Measurements from ENCODE around the gene OPCML. TPM values are rescaled to one million over a fixed set of nuclear protein-coding genes. Genes with fewer than 3 reads are reported as not detected.

Gene OPCML
- polyA plus RNA-seq, 1 donor from 2014 or later = 11.6 TPM

- Histone ChIP-seq H2AFZ (ENCODE audit: low read depth, low read length) (no peak overlapping the region), H4K20me1 (ENCODE audit: insufficient read depth) (no peaks in the 10 kb centered on the region), H3K79me2 (replicated peaks; ENCODE audit: insufficient read depth, low read length) (no peaks in the 10 kb centered on the region), H3F3A (ENCODE audit: insufficient read depth, low read length, poor library complexity, severe bottlenecking) (no peaks in the 10 kb centered on the region), H3K4me2 (ENCODE audit: low read length) (no peak overlapping the region), H3K27ac (ENCODE audit: low read length) (no peak overlapping the region), H3K36me3 (ENCODE audit: insufficient read depth, low read length) (no peaks in the 10 kb centered on the region), H3K9me2 (ENCODE audit: insufficient read depth, low read length) (no peaks in the 10 kb centered on the region), H3K9ac (ENCODE audit: low read length) (no peak overlapping the region), H3K27me3 (ENCODE audit: insufficient read depth, low read depth, low read length) (no peaks in the 10 kb centered on the region), H3K4me3 (ENCODE audit: low read length) (no peak overlapping the region), H3K9me3 (ENCODE audit: low read length) (no peaks in the 10 kb centered on the region)
- TF ChIP-seq EP300 (conservative IDR thresholded peaks at IDR 0.05; ENCODE audit: poor library complexity, severe bottlenecking) = no peak
Measured at GRCh38 chr11:132838627-132839026, 693.7 kb downstream of the OPCML start.

- peak overlapping the region; percentile 49 for H3K4me3 ChIP-seq (ENCODE audit: low read length)
- no peaks in the 10 kb centered on the region for H3K36me3 ChIP-seq (ENCODE audit: insufficient read depth, low read length)
- H3F3A ChIP-seq (ENCODE audit: insufficient read depth, low read length, poor library complexity, severe bottlenecking) = peaks cover 4% of the 10 kb centered on the region
- no peaks in the 10 kb centered on the region for H3K79me2 ChIP-seq (replicated peaks; ENCODE audit: insufficient read depth, low read length)
- H3K9me3 ChIP-seq (ENCODE audit: low read length) = no peaks in the 10 kb centered on the region
- H2AFZ ChIP-seq (ENCODE audit: low read depth, low read length) = no peak overlapping the region
- peak overlapping the region; percentile 53 for H3K4me2 ChIP-seq (ENCODE audit: low read length)
- no peaks in the 10 kb centered on the region for H3K27me3 ChIP-seq (ENCODE audit: insufficient read depth, low read depth, low read length)
- no peaks in the 10 kb centered on the region for H4K20me1 ChIP-seq (ENCODE audit: insufficient read depth)
- H3K9ac ChIP-seq (ENCODE audit: low read length) = peak overlapping the region; percentile 61
- H3K9me2 ChIP-seq (ENCODE audit: insufficient read depth, low read length) = no peaks in the 10 kb centered on the region
- TF ChIP-seq EP300 (conservative IDR thresholded peaks at IDR 0.05; ENCODE audit: poor library complexity, severe bottlenecking) = peak; percentile 70
- peak; percentile 16 for TF ChIP-seq SMC3 (conservative IDR thresholded peaks at IDR 0.05; ENCODE audit: poor library complexity)
- no peak for TF ChIP-seq CTCF (IDR thresholded peaks at IDR 0.05; ENCODE audit: poor library complexity, severe bottlenecking)
- no peak for TF ChIP-seq TAF1 (IDR thresholded peaks at IDR 0.05; ENCODE audit: low read depth)
- no peak for TF ChIP-seq EZH2 (IDR thresholded peaks at IDR 0.05; ENCODE audit: borderline replicate concordance, insufficient read depth, low read length, poor library complexity, severe bottlenecking)
- peak; percentile 65 for TF ChIP-seq POLR2AphosphoS5 (IDR thresholded peaks at IDR 0.05)
- no peak for TF ChIP-seq RAD21 (conservative IDR thresholded peaks at IDR 0.05)
- H3K27ac ChIP-seq (ENCODE audit: low read length) = peak overlapping the region; percentile 92
Measured at GRCh38 chr11:132831272-132831671, 701.0 kb downstream of the OPCML start.

- H3K4me3 ChIP-seq (ENCODE audit: low read length) = no peak overlapping the region
- no peaks in the 10 kb centered on the region for H3K79me2 ChIP-seq (replicated peaks; ENCODE audit: insufficient read depth, low read length)
- H3K4me2 ChIP-seq (ENCODE audit: low read length) = no peak overlapping the region
- peaks cover 4% of the 10 kb centered on the region for H3F3A ChIP-seq (ENCODE audit: insufficient read depth, low read length, poor library complexity, severe bottlenecking)
- no peaks in the 10 kb centered on the region for H3K9me2 ChIP-seq (ENCODE audit: insufficient read depth, low read length)
- TF ChIP-seq MXI1 (conservative IDR thresholded peaks at IDR 0.05; ENCODE audit: poor library complexity, severe bottlenecking) (no peak), TAF1 (IDR thresholded peaks at IDR 0.05; ENCODE audit: low read depth) (no peak)
- no peaks in the 10 kb centered on the region for H3K9me3 ChIP-seq (ENCODE audit: low read length)
- no peaks in the 10 kb centered on the region for H3K36me3 ChIP-seq (ENCODE audit: insufficient read depth, low read length)
- no peaks in the 10 kb centered on the region for H4K20me1 ChIP-seq (ENCODE audit: insufficient read depth)
- H3K9ac ChIP-seq (ENCODE audit: low read length) = no peak overlapping the region
- no peak overlapping the region for H3K27ac ChIP-seq (ENCODE audit: low read length)
- no peaks in the 10 kb centered on the region for H3K27me3 ChIP-seq (ENCODE audit: insufficient read depth, low read depth, low read length)
- no peak overlapping the region for H2AFZ ChIP-seq (ENCODE audit: low read depth, low read length)
Measured at GRCh38 chr11:132824642-132825041, 707.7 kb downstream of the OPCML start.

GRCh38 chr11:132822276-132822675, 710.0 kb downstream of the OPCML start:
- no peak overlapping the region for H2AFZ ChIP-seq (ENCODE audit: low read depth, low read length)
- no peaks in the 10 kb centered on the region for H3K9me3 ChIP-seq (ENCODE audit: low read length)
- peak overlapping the region; percentile 20 for H3K4me3 ChIP-seq (ENCODE audit: low read length)
- H3K27ac ChIP-seq (ENCODE audit: low read length) = peak overlapping the region; percentile 87
- no peaks in the 10 kb centered on the region for H3K36me3 ChIP-seq (ENCODE audit: insufficient read depth, low read length)
- no peaks in the 10 kb centered on the region for H3K79me2 ChIP-seq (replicated peaks; ENCODE audit: insufficient read depth, low read length)
- peak overlapping the region; percentile 50 for H3K9ac ChIP-seq (ENCODE audit: low read length)
- TF ChIP-seq RAD21 (conservative IDR thresholded peaks at IDR 0.05) (no peak), MXI1 (conservative IDR thresholded peaks at IDR 0.05; ENCODE audit: poor library complexity, severe bottlenecking) (no peak), CTCF (IDR thresholded peaks at IDR 0.05; ENCODE audit: poor library complexity, severe bottlenecking) (no peak), REST (IDR thresholded peaks at IDR 0.05; ENCODE audit: borderline replicate concordance) (no peak), POLR2AphosphoS5 (IDR thresholded peaks at IDR 0.05) (peak; percentile 53), SMC3 (conservative IDR thresholded peaks at IDR 0.05; ENCODE audit: poor library complexity) (peak; percentile 20), EZH2 (IDR thresholded peaks at IDR 0.05; ENCODE audit: borderline replicate concordance, insufficient read depth, low read length, poor library complexity, severe bottlenecking) (no peak), TAF1 (IDR thresholded peaks at IDR 0.05; ENCODE audit: low read depth) (no peak), EP300 (conservative IDR thresholded peaks at IDR 0.05; ENCODE audit: poor library complexity, severe bottlenecking) (peak; percentile 89)
- no peaks in the 10 kb centered on the region for H3K27me3 ChIP-seq (ENCODE audit: insufficient read depth, low read depth, low read length)
- no peaks in the 10 kb centered on the region for H3K9me2 ChIP-seq (ENCODE audit: insufficient read depth, low read length)
- H3F3A ChIP-seq (ENCODE audit: insufficient read depth, low read length, poor library complexity, severe bottlenecking) = no peaks in the 10 kb centered on the region
- no peaks in the 10 kb centered on the region for H4K20me1 ChIP-seq (ENCODE audit: insufficient read depth)
- no peak overlapping the region for H3K4me2 ChIP-seq (ENCODE audit: low read length)
